Smooth muscle cell (in vitro differentiated cells): ENCODE measurements around the gene COL5A1. TPM values are rescaled to one million over a fixed set of nuclear protein-coding genes. Genes with fewer than 3 reads are reported as not detected.

Source experiments
- DNase-seq: peaks from one replicate; lab custom pipeline; 2025; ENCODE audit not compliant: unreplicated experiment; lab: John Stamatoyannopoulos, UW
- H2AFZ ChIP-seq: fragments of 200-600 bp; sonication (generic); 2 replicates; pipeline ENCODE4 v1.6.0; 2016; ENCODE audit warnings: antibody characterized with exemption, low read depth, mild to moderate bottlenecking
- H3F3A ChIP-seq: fragments of 200-600 bp; sonication (generic); 2 replicates; pipeline ENCODE4 v1.6.0; 2017; ENCODE audit warnings: antibody characterized with exemption, low read depth
- H3K27ac ChIP-seq: fragments of 200-600 bp; sonication (generic); 2 replicates; pipeline ENCODE4 v1.5.1; 2016; ENCODE audit warnings: low read depth, mild to moderate bottlenecking
- H3K27me3 ChIP-seq: fragments of 200-600 bp; sonication (generic); 2 replicates; pipeline ENCODE4 v1.6.1; 2016; ENCODE audit warnings: low read depth, mild to moderate bottlenecking
- H3K36me3 ChIP-seq: fragments of 200-600 bp; sonication (generic); 2 replicates; pipeline ENCODE4 v1.5.1; 2016; ENCODE audit warnings: low read depth
- H3K4me1 ChIP-seq: fragments of 200-600 bp; sonication (generic); 2 replicates; pipeline ENCODE4 v1.5.1; 2016; ENCODE audit warnings: low read depth
- H3K4me2 ChIP-seq: fragments of 200-600 bp; sonication (generic); 2 replicates; pipeline ENCODE4 v1.6.0; 2016; ENCODE audit warnings: mild to moderate bottlenecking
- H3K4me3 ChIP-seq: fragments of 200-600 bp; sonication (generic); 2 replicates; pipeline ENCODE4 v1.5.1; 2016; ENCODE audit warnings: mild to moderate bottlenecking
- H3K79me2 ChIP-seq: fragments of 200-600 bp; sonication (generic); 2 replicates; pipeline ENCODE4 v1.6.0; 2016; ENCODE audit warnings: low read depth, mild to moderate bottlenecking
- H3K9ac ChIP-seq: fragments of 200-600 bp; sonication (generic); 2 replicates; pipeline ENCODE4 v1.6.0; 2016; ENCODE audit warnings: low read depth
- H3K9me3 ChIP-seq: fragments of 200-600 bp; sonication (generic); replicated peaks from 2 replicates; pipeline ENCODE4 v1.5.1; 2016; ENCODE audit warnings: low read depth
- H4K20me1 ChIP-seq: fragments of 200-600 bp; sonication (generic); 2 replicates; pipeline ENCODE4 v1.6.0; 2016; ENCODE audit warnings: low read depth
- CTCF ChIP-seq: fragments of 200-600 bp; sonication (generic); IDR thresholded peaks from 2 replicates; pipeline ENCODE4 v1.5.1; 2017; ENCODE audit warnings: borderline replicate concordance, mild to moderate bottlenecking, antibody characterized with exemption; ENCODE audit not compliant: insufficient read depth, poor library complexity, severe bottlenecking
- WGBS: methylation state at CpG from one replicate; pipeline ENCODE4 v1.1.7; 2016; ENCODE audit warnings: low lambda C conversion rate; 5-methylcytosine and 5-hydroxymethylcytosine counted together
- polyA plus RNA-seq: library from polyadenylated mRNA; unstranded; fragments of >200 nt; fragmentation: Nextera tagmentation; extraction: Ambion mirVana; gene quantifications from 2 replicates; pipeline ENCODE4 v1.2.1, GENCODE V29; 2016
- total RNA-seq: library from RNA; depleted of rRNA; stranded (reverse); fragments of >200 nt; gene quantifications from 2 replicates; pipeline ENCODE4 v1.2.3, GENCODE V29; 2014

COL5A1 gene
- total and polyA plus RNA-seq, 2 experiments from 2014 or later = 1,084 to 1,443 TPM

GRCh38 chr9:134822541-134822940 lies 180.9 kb downstream of the COL5A1 start:
- Histone ChIP-seq H4K20me1 (peaks cover 100% of the 10 kb centered on the region), H3K36me3 (peaks cover 7% of the 10 kb centered on the region), H2AFZ (no peak overlapping the region)

GRCh38 chr9:134823623-134824022 lies 182.0 kb downstream of the COL5A1 start:
- H3K36me3 ChIP-seq = peaks cover 10% of the 10 kb centered on the region
- no peaks in the 10 kb centered on the region for H3K9me3 ChIP-seq
- no peak for TF ChIP-seq CTCF
- H3K27ac ChIP-seq = no peak overlapping the region
- 95% methylated on average over 7 of the region's 7 CpGs for WGBS
- H3F3A ChIP-seq = peaks cover 68% of the 10 kb centered on the region
- H2AFZ ChIP-seq = no peak overlapping the region
- H3K4me3 ChIP-seq = no peak overlapping the region
- no peak for DNase-seq
- H4K20me1 ChIP-seq = peaks cover 100% of the 10 kb centered on the region
- peaks cover 18% of the 10 kb centered on the region for H3K79me2 ChIP-seq
- H3K27me3 ChIP-seq = no peaks in the 10 kb centered on the region
- no peaks in the 10 kb centered on the region for H3K4me1 ChIP-seq
- H3K4me2 ChIP-seq = no peak overlapping the region
- H3K9ac ChIP-seq = no peak overlapping the region

More at GRCh38 chr9:134822541-134822940, 180.9 kb downstream of the COL5A1 start:
- Histone ChIP-seq H3K4me2 (no peak overlapping the region), H3K9me3 (no peaks in the 10 kb centered on the region), H3K27ac (peak overlapping the region; percentile 43), H3F3A (peaks cover 77% of the 10 kb centered on the region), H3K9ac (no peak overlapping the region), H3K79me2 (peaks cover 24% of the 10 kb centered on the region), H3K4me1 (no peaks in the 10 kb centered on the region), H3K4me3 (no peak overlapping the region), H3K27me3 (no peaks in the 10 kb centered on the region)
- 86% methylated on average over 14 of the region's 14 CpGs for WGBS
- no peak for DNase-seq
- TF ChIP-seq CTCF = no peak

GRCh38 chr9:134824583-134824982 lies 183.0 kb downstream of the COL5A1 start:
- peaks cover 14% of the 10 kb centered on the region for H3K79me2 ChIP-seq
- H3K4me3 ChIP-seq = no peak overlapping the region
- no peak for DNase-seq
- peaks cover 15% of the 10 kb centered on the region for H3K36me3 ChIP-seq
- WGBS = 98% methylated on average over 23 of the region's 23 CpGs
- no peak overlapping the region for H3K27ac ChIP-seq
- H3K4me1 ChIP-seq = no peaks in the 10 kb centered on the region
- no peak overlapping the region for H3K9ac ChIP-seq
- H3K4me2 ChIP-seq = no peak overlapping the region
- no peaks in the 10 kb centered on the region for H3K9me3 ChIP-seq
- no peak overlapping the region for H2AFZ ChIP-seq
- peaks cover 100% of the 10 kb centered on the region for H4K20me1 ChIP-seq
- H3K27me3 ChIP-seq = no peaks in the 10 kb centered on the region
- no peak for TF ChIP-seq CTCF
- peaks cover 75% of the 10 kb centered on the region for H3F3A ChIP-seq

- Histone ChIP-seq H3K4me3 (no peak overlapping the region), H3K36me3 (peaks cover 15% of the 10 kb centered on the region), H4K20me1 (peaks cover 100% of the 10 kb centered on the region), H3K9me3 (no peaks in the 10 kb centered on the region), H3K27ac (peak overlapping the region; percentile 52), H2AFZ (no peak overlapping the region), H3K27me3 (no peaks in the 10 kb centered on the region), H3K9ac (no peak overlapping the region), H3K4me2 (no peak overlapping the region), H3K4me1 (no peaks in the 10 kb centered on the region), H3K79me2 (peaks cover 9% of the 10 kb centered on the region), H3F3A (peaks cover 75% of the 10 kb centered on the region)
- 83% methylated on average over 10 of the region's 10 CpGs for WGBS
- TF ChIP-seq CTCF = no peak
- no peak for DNase-seq
These were observed 183.4 kb downstream of the COL5A1 start for GRCh38 chr9:134825025-134825424.
